Heart left ventricle (tissue), 13 donors: Measurements from ENCODE around the gene SAMD4B.

Experiments used
- POLR2A ChIP-seq, 2 donors: fragments of 450-650 bp; IDR thresholded peaks; one replicate each; pipeline ENCODE4 v1.6.1; 2017; ENCODE audit warnings: antibody characterized with exemption in 2 of 2, mild to moderate bottlenecking in 2 of 2, moderate library complexity in 2 of 2
- TF ChIP-seq, protein P1 (sequence below), 12 donors: fragments of 200-600 bp; sonication (generic) in 4 of 12; IDR thresholded peaks; one replicate each; pipeline versions ENCODE4 v1.5.0 to v1.8.0; 2018 to 2022; ENCODE audit warnings: antibody characterized with exemption in 12 of 12, mild to moderate bottlenecking in 5 of 12
- donor health status: ischemic (EF 13 %, LVEDD 7.1; RV severe dilation, severe dysfunction).
- donor health status: DM: no; HTN: yes; CAD: no.
- donor health status: DM: no; HTN: no; CAD: no.
- donor health status: ischemic (EF 25% LVEDD 6.9; RV normal size, moderate dysfunction).
- donor health status: ischemic (EF 25% LVEDD 5.7; RV mildly dilated, moderate dysfunction).
- donor health status: ischemic (EF 35%, LVEDD 5.7; RV mildly dilated, moderate dysfunction).
- donor health status: nonischemic (EF 11% LVEDD 7.7; RV severe dilation, severe dysfunction).
- donor health status: DM: yes; HTN: yes; CAD: no.
- donor health status: PGD.
- donor health status: ischemic (EF 29% LVEDD 5.4; RV normal size, mild dysfunction).
- donor health status: nonischemic (EF 23%, LVEDD 6.1; RV moderate dilation, normal function).

DNA sequence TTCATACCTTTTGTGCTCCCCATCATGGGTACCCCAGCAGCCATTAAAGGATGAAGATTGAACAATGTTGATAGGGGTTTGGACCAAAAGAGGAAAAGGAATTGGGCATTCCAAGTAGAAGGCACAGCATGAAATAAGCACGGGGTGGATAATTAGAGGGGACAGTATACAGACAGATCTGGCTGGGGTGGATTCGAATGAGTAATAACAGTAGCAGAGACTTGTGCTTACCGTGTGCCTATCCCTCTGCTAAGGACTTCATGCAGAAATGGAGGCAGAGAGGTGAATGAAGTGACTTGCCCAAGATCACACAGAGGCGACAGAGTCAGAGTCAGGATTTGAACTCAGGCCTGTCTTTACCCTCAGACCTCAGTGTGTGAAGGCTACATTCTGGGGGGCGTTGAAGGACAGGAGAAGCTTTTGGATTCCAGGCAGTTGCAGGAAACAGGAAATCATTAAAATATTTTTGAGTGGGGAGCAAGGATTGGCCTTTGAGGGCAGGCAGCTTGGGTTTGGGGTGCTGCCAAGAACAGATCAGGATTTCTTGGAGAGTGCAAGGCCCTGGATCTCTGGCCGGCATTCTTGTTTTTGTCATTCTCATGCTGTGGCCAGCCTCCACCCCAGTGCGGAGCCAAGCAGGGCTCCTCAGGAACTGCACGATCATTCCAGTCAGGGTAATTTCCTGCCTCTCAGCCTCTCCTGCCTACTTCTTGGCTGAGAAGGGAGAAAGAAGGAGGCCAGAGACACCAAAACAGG is 30.0 kb downstream of the SAMD4B start:
- TF ChIP-seq, protein P1, sequence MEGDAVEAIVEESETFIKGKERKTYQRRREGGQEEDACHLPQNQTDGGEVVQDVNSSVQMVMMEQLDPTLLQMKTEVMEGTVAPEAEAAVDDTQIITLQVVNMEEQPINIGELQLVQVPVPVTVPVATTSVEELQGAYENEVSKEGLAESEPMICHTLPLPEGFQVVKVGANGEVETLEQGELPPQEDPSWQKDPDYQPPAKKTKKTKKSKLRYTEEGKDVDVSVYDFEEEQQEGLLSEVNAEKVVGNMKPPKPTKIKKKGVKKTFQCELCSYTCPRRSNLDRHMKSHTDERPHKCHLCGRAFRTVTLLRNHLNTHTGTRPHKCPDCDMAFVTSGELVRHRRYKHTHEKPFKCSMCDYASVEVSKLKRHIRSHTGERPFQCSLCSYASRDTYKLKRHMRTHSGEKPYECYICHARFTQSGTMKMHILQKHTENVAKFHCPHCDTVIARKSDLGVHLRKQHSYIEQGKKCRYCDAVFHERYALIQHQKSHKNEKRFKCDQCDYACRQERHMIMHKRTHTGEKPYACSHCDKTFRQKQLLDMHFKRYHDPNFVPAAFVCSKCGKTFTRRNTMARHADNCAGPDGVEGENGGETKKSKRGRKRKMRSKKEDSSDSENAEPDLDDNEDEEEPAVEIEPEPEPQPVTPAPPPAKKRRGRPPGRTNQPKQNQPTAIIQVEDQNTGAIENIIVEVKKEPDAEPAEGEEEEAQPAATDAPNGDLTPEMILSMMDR (IDR thresholded peaks at IDR 0.05) = no peak
- no peak for TF ChIP-seq POLR2A (IDR thresholded peaks at IDR 0.05)
